PFSK-1 (cell line): ENCODE data around the gene ANO6.

Experiments
- POLR2AphosphoS5 ChIP-seq: IDR thresholded peaks from 2 replicates; pipeline ENCODE4 v1.6.1; 2012; ENCODE audit warnings: low read depth, mild to moderate bottlenecking, control low read depth, low read length, moderate library complexity
- SIN3A ChIP-seq: IDR thresholded peaks from 2 replicates; pipeline ENCODE4 v1.6.1; 2012; ENCODE audit warnings: mild to moderate bottlenecking, low read length, moderate library complexity, borderline replicate concordance; ENCODE audit not compliant: insufficient read depth
- TAF1 ChIP-seq: IDR thresholded peaks from 2 replicates; pipeline ENCODE4 v1.6.1; 2012; ENCODE audit warnings: low read length, control low read depth, borderline replicate concordance; ENCODE audit not compliant: insufficient read depth

DNA sequence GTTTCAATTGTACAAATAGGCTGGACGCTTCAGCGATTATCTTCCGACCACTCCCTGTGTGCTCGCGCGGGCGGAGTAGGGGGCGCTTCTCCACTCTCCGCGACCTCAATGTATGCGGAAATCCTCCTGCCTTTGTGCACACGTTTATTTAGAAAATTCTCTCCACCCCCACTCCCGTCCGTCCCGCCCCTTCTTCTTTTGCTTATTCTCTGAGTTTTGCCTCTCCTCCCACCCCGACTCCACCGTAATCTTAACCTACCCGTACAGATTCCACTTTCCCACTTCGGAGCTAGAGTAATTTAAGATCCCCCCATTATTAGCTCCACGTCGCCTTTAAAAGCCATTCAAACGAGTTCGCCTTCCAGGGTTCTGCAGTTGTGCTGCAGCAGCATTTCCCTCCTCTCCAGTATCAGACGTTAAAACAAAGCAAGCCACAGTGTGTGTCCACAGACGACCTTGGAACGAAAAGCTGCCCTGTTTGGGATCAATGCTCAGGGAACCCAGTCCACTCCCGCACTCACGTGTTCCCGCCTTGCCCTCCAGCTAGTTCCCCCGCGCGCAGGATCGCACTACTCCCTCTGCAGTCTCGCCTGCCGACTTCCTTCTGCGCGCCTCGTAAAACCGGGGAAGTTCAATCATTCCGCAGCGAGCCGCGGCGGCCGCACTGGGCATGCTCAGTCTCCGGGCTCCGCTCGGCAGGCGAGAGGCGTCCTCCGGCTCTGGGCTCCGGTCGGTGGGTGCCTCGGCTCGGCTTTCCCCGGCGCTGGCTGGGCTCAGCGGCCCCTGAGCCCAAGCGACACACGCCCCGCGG, at the start of gene ANO6:
- peak; percentile 65; the same call in 1 of the 2 replicates for TF ChIP-seq POLR2AphosphoS5
- TF ChIP-seq SIN3A = peak; percentile 60; the same call in 1 of the 2 replicates
- peak; percentile 88; the same call in 1 of the 2 replicates for TF ChIP-seq TAF1
